ENCODE measurements around the gene FGF22.

The FGF22 gene

GRCh38 chr19:690203-690602, 50.5 kb downstream of the FGF22 start:
- TF ChIP-seq EZH2phosphoT487 (IDR thresholded peaks at IDR 0.05; ENCODE audit: low read length) (no peak), CTCF (IDR thresholded peaks at IDR 0.05; ENCODE audit: low read length) (no peak)
- H3K36me3 ChIP-seq (replicated peaks; ENCODE audit: insufficient read depth, low read length): no peaks in the 10 kb centered on the region

More at GRCh38 chr19:690203-690602, 50.5 kb downstream of the FGF22 start:
- no peaks in the 10 kb centered on the region for H3K4me1 ChIP-seq (ENCODE audit: low read length)
- H3K27me3 ChIP-seq (replicated peaks; ENCODE audit: insufficient read depth, low read length): peaks cover 89% of the 10 kb centered on the region
- no peaks in the 10 kb centered on the region for H3F3A ChIP-seq (ENCODE audit: insufficient read depth, low read length)
- H3K9me2 ChIP-seq (replicated peaks; ENCODE audit: insufficient read depth, low read length): no peaks in the 10 kb centered on the region
- H4K20me1 ChIP-seq (ENCODE audit: insufficient read depth, low read length): no peaks in the 10 kb centered on the region
- no peak for DNase-seq
- no peaks in the 10 kb centered on the region for H3K79me2 ChIP-seq (ENCODE audit: low read length)
- no peaks in the 10 kb centered on the region for H3K9me3 ChIP-seq (replicated peaks; ENCODE audit: insufficient read depth, low read length)
- no peak overlapping the region for H3K4me3 ChIP-seq (ENCODE audit: low read length)
- H3K9ac ChIP-seq (ENCODE audit: low read length): no peak overlapping the region
- no peak overlapping the region for H3K4me2 ChIP-seq (ENCODE audit: low read depth, low read length)
- H2AFZ ChIP-seq (ENCODE audit: low read length): no peak overlapping the region
- H3K27ac ChIP-seq (ENCODE audit: low read length): no peak overlapping the region

Measured in MM.1S (cell line).